NB4 (cell line): Measurements from ENCODE around the gene CBFA2T3.

Source experiments
- POLR2A ChIP-seq: IDR thresholded peaks from 2 replicates; pipeline ENCODE4 v1.6.1; 2011; ENCODE audit warnings: mild to moderate bottlenecking; ENCODE audit not compliant: insufficient read length; ENCODE audit errors: extremely low read depth
- TF ChIP-seq, protein P1 (sequence below): IDR thresholded peaks from one replicate; pipeline ENCODE4 v1.5.1; 2012; ENCODE audit warnings: low read depth, low read length
- TF ChIP-seq, protein P2 (sequence below): IDR thresholded peaks from 2 replicates; pipeline ENCODE4 v1.6.1; 2011; ENCODE audit warnings: low read depth, low read length

DNA sequence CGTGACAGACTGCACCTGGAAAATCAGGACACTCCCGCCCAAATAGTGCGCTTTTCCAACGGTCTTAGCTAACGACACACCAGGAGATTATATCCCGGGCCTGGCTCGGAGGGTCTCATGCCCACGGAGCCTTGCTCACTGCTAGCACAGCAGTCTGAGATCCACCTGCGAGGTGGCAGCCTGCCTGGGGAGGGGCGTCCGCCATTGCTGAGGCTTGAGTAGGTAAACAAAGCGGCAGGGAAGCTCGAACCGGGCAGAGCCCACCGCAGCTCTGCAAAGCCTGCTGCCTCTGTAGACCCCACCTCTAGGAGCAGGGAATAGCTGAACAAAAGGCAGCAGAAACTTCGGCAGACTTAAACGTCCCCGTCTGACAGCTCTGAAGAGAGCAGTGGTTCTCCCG lies 125.4 kb downstream of the CBFA2T3 start:
- TF ChIP-seq, protein P1, sequence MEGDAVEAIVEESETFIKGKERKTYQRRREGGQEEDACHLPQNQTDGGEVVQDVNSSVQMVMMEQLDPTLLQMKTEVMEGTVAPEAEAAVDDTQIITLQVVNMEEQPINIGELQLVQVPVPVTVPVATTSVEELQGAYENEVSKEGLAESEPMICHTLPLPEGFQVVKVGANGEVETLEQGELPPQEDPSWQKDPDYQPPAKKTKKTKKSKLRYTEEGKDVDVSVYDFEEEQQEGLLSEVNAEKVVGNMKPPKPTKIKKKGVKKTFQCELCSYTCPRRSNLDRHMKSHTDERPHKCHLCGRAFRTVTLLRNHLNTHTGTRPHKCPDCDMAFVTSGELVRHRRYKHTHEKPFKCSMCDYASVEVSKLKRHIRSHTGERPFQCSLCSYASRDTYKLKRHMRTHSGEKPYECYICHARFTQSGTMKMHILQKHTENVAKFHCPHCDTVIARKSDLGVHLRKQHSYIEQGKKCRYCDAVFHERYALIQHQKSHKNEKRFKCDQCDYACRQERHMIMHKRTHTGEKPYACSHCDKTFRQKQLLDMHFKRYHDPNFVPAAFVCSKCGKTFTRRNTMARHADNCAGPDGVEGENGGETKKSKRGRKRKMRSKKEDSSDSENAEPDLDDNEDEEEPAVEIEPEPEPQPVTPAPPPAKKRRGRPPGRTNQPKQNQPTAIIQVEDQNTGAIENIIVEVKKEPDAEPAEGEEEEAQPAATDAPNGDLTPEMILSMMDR, result no peak
- TF ChIP-seq POLR2A, result no peak
- TF ChIP-seq, protein P2, sequence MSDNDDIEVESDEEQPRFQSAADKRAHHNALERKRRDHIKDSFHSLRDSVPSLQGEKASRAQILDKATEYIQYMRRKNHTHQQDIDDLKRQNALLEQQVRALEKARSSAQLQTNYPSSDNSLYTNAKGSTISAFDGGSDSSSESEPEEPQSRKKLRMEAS, result no peak
